ENCODE data around the gene CBX4.

The CBX4 gene

GRCh38 chr17:79829004-79829403 lies 10.2 kb downstream of the CBX4 start:
- no peak for DNase-seq (ENCODE audit: low read depth)

GRCh38 chr17:79826841-79827578 lies 12.2 kb downstream of the CBX4 start:
- DNase-seq (ENCODE audit: low read depth), result no peak

GRCh38 chr17:79826204-79826680 lies 13.0 kb downstream of the CBX4 start:
- no peak for DNase-seq (ENCODE audit: low read depth)

- no peak for DNase-seq (ENCODE audit: low read depth)
Measured at GRCh38 chr17:79825580-79825921, 13.7 kb downstream of the CBX4 start.

- DNase-seq (ENCODE audit: low read depth), result no peak
Measured at GRCh38 chr17:79824893-79825579, 14.2 kb downstream of the CBX4 start.

GRCh38 chr17:79824234-79824633 lies 15.0 kb downstream of the CBX4 start:
- DNase-seq (ENCODE audit: low read depth), result no peak

GRCh38 chr17:79822583-79823124 lies 16.6 kb downstream of the CBX4 start:
- DNase-seq (ENCODE audit: low read depth), result no peak

- no peak for DNase-seq (ENCODE audit: low read depth)
Measured at GRCh38 chr17:79821331-79822095, 17.7 kb downstream of the CBX4 start.

- no peak for DNase-seq (ENCODE audit: low read depth)
Measured at GRCh38 chr17:79820959-79821330, 18.3 kb downstream of the CBX4 start.

- no peak for DNase-seq (ENCODE audit: low read depth)
Measured at GRCh38 chr17:79819534-79820276, 19.5 kb downstream of the CBX4 start.

GRCh38 chr17:79819085-79819484 lies 20.2 kb downstream of the CBX4 start:
- no peak for DNase-seq (ENCODE audit: low read depth)

- DNase-seq (ENCODE audit: low read depth), result no peak
Measured at GRCh38 chr17:79818026-79818758, 21.0 kb downstream of the CBX4 start.

GRCh38 chr17:79815836-79816461 lies 23.3 kb downstream of the CBX4 start:
- no peak for DNase-seq (ENCODE audit: low read depth)

- DNase-seq (ENCODE audit: low read depth), result no peak
Measured at GRCh38 chr17:79814974-79815835, 24.0 kb downstream of the CBX4 start.

GRCh38 chr17:79814127-79814973 lies 24.9 kb downstream of the CBX4 start:
- no peak for DNase-seq (ENCODE audit: low read depth)

- DNase-seq (ENCODE audit: low read depth), result no peak
Measured at GRCh38 chr17:79813297-79814126, 25.7 kb downstream of the CBX4 start.

- DNase-seq (ENCODE audit: low read depth), result no peak
Measured at GRCh38 chr17:79812353-79813258, 26.6 kb downstream of the CBX4 start.
